ENCODE data around the gene ING3. TPM values are rescaled to one million over a fixed set of nuclear protein-coding genes. Genes with fewer than 3 reads are reported as not detected.

The ING3 gene
- total RNA-seq, 1 experiment from 2014 or later, result 23.1 TPM

- H4K91ac ChIP-seq (ENCODE audit: insufficient read length, low read depth, low read length), result no peak overlapping the region
- H3K27me3 ChIP-seq (ENCODE audit: insufficient read depth, low read length), result peaks cover 3% of the 10 kb centered on the region; the same call in 1 of the 2 replicates
- no peak overlapping the region for H2AFZ ChIP-seq (ENCODE audit: low read length)
- H3K4ac ChIP-seq (ENCODE audit: low read depth, low read length), result no peak overlapping the region
- DNase-seq, result no peak
- H3K4me2 ChIP-seq (ENCODE audit: insufficient read depth, insufficient read length, low read length), result no peak overlapping the region
- no peak overlapping the region for H2BK15ac ChIP-seq (ENCODE audit: low read depth, low read length)
- H3T11ph ChIP-seq (ENCODE audit: low read length), result no peak overlapping the region
- H3K18ac ChIP-seq (ENCODE audit: insufficient read length, low read depth, low read length), result no peak overlapping the region
- no peak overlapping the region for H2AK5ac ChIP-seq (ENCODE audit: insufficient read length, low read length)
- no peaks in the 10 kb centered on the region for H3K9me3 ChIP-seq (ENCODE audit: control insufficient read depth, low read depth, low read length)
- peaks cover 30% of the 10 kb centered on the region for H3K27me3 Mint-ChIP-seq (ENCODE audit: low read depth)
- no peak overlapping the region for H3K4me3 Mint-ChIP-seq
- no peak overlapping the region; a peak in 1 of 7 replicates for H3K27ac Mint-ChIP-seq
- H2BK120ac ChIP-seq (ENCODE audit: low read depth, low read length, poor library complexity, severe bottlenecking), result no peak overlapping the region
- no peaks in the 10 kb centered on the region for H3K9me3 Mint-ChIP-seq
- H2BK12ac ChIP-seq (ENCODE audit: insufficient read length, low read depth, low read length), result no peak overlapping the region
- no peak overlapping the region for H3K9ac ChIP-seq (ENCODE audit: extremely low read depth, insufficient read length, low read length)
- H3K4me1 ChIP-seq (ENCODE audit: insufficient read depth, low read length), result no peaks in the 10 kb centered on the region
- no peak for TF ChIP-seq CTCF (conservative IDR thresholded peaks at IDR 0.05)
- H3K27ac ChIP-seq (ENCODE audit: insufficient read length, low read depth, low read length), result no peak overlapping the region
- H3K79me2 ChIP-seq (ENCODE audit: insufficient read depth, low read length), result no peaks in the 10 kb centered on the region
- no peak overlapping the region for H3K14ac ChIP-seq (ENCODE audit: insufficient read depth, low read length)
- no peaks in the 10 kb centered on the region for H3K36me3 Mint-ChIP-seq (ENCODE audit: insufficient read depth in 1 of 3, low read depth in 3 of 3)
- peaks cover 14% of the 10 kb centered on the region in 2 experiments for H3K4me1 Mint-ChIP-seq
- no CpG with 5 or more reads among the region's 2 CpGs for WGBS (ENCODE audit: extremely low coverage, insufficient read length, low lambda C conversion rate)
- H4K20me1 ChIP-seq (ENCODE audit: control insufficient read depth, insufficient read depth, insufficient read length), result no peaks in the 10 kb centered on the region
- H3K79me1 ChIP-seq (ENCODE audit: insufficient read depth, low read depth, low read length, poor library complexity, severe bottlenecking), result no peaks in the 10 kb centered on the region
- H2BK5ac ChIP-seq (ENCODE audit: insufficient read length, low read length), result no peak overlapping the region
- no peak overlapping the region for H2BK20ac ChIP-seq (ENCODE audit: low read depth, low read length, poor library complexity, severe bottlenecking)
- H4K5ac ChIP-seq (ENCODE audit: insufficient read length, low read depth, low read length), result no peak overlapping the region
- peaks cover 4% of the 10 kb centered on the region for H3K23me2 ChIP-seq (ENCODE audit: insufficient read length, low read depth, low read length, poor library complexity, severe bottlenecking)
- H4K8ac ChIP-seq (replicated peaks; ENCODE audit: insufficient read length, low read depth, low read length), result no peak overlapping the region
- no peak overlapping the region for H3K56ac ChIP-seq (ENCODE audit: insufficient read length, low read depth, low read length)
- no peak overlapping the region for H3K23ac ChIP-seq (ENCODE audit: insufficient read length, low read depth, low read length)
Measured at GRCh38 chr7:120985839-120986238, 35.3 kb downstream of the ING3 start.
